ENCODE measurements around the gene TNS3.

Gene TNS3

GRCh38 chr7:47600199-47601118 lies 18.5 kb upstream of the TNS3 start:
- no peak for DNase-seq
- no peak overlapping the region for H3K27ac ChIP-seq
- TF ChIP-seq CTCF (IDR thresholded peaks at IDR 0.05; ENCODE audit: low read depth, low read length), result no peak
- H3K36me3 ChIP-seq, result no peaks in the 10 kb centered on the region
- H3K27me3 ChIP-seq (ENCODE audit: insufficient read depth, low read depth, severe bottlenecking), result no peaks in the 10 kb centered on the region
- peaks cover 18% of the 10 kb centered on the region for H3K9me3 ChIP-seq (ENCODE audit: severe bottlenecking)
- H3K4me3 ChIP-seq (ENCODE audit: low read depth, low read length), result no peak overlapping the region

GRCh38 chr7:47597379-47597778 lies 15.5 kb upstream of the TNS3 start:
- no peak for DNase-seq
- no peaks in the 10 kb centered on the region for H3K27me3 ChIP-seq (ENCODE audit: insufficient read depth, low read depth, severe bottlenecking)
- H3K9me3 ChIP-seq (ENCODE audit: severe bottlenecking), result peaks cover 18% of the 10 kb centered on the region
- H3K27ac ChIP-seq, result no peak overlapping the region
- no peaks in the 10 kb centered on the region for H3K36me3 ChIP-seq
- no peak for TF ChIP-seq CTCF (IDR thresholded peaks at IDR 0.05; ENCODE audit: low read depth, low read length)
- no peak overlapping the region for H3K4me3 ChIP-seq (ENCODE audit: low read depth, low read length)

GRCh38 chr7:47596502-47597202 lies 14.7 kb upstream of the TNS3 start:
- DNase-seq, result no peak
- Histone ChIP-seq H3K27me3 (ENCODE audit: insufficient read depth, low read depth, severe bottlenecking) (no peaks in the 10 kb centered on the region), H3K9me3 (ENCODE audit: severe bottlenecking) (peaks cover 18% of the 10 kb centered on the region), H3K36me3 (no peaks in the 10 kb centered on the region), H3K27ac (no peak overlapping the region), H3K4me3 (ENCODE audit: low read depth, low read length) (no peak overlapping the region)
- no peak for TF ChIP-seq CTCF (IDR thresholded peaks at IDR 0.05; ENCODE audit: low read depth, low read length)

- Histone ChIP-seq H3K36me3 (no peaks in the 10 kb centered on the region), H3K4me3 (ENCODE audit: low read depth, low read length) (no peak overlapping the region), H3K27me3 (ENCODE audit: insufficient read depth, low read depth, severe bottlenecking) (no peaks in the 10 kb centered on the region), H3K9me3 (ENCODE audit: severe bottlenecking) (peaks cover 18% of the 10 kb centered on the region), H3K27ac (no peak overlapping the region)
- no peak for DNase-seq
- TF ChIP-seq CTCF (IDR thresholded peaks at IDR 0.05; ENCODE audit: low read depth, low read length), result no peak
These were observed 12.5 kb upstream of the TNS3 start for GRCh38 chr7:47594406-47594805.

GRCh38 chr7:47591655-47592572 lies 10.0 kb upstream of the TNS3 start:
- H3K4me3 ChIP-seq (ENCODE audit: low read depth, low read length), result no peak overlapping the region
- H3K36me3 ChIP-seq, result no peaks in the 10 kb centered on the region
- no peak for TF ChIP-seq CTCF (IDR thresholded peaks at IDR 0.05; ENCODE audit: low read depth, low read length)
- H3K9me3 ChIP-seq (ENCODE audit: severe bottlenecking), result peaks cover 11% of the 10 kb centered on the region
- H3K27me3 ChIP-seq (ENCODE audit: insufficient read depth, low read depth, severe bottlenecking), result no peaks in the 10 kb centered on the region
- no peak overlapping the region for H3K27ac ChIP-seq
- DNase-seq, result no peak
